OCI-LY7 (cell line): ENCODE results near the gene NHS. TPM values are rescaled to one million over a fixed set of nuclear protein-coding genes. Genes with fewer than 3 reads are reported as not detected.

ENCODE experiments used
- BruUV-seq: library from RNA; stranded (reverse); fragments of 400-500 nt; replicated peaks from 2 replicates; lab custom pipeline; 2021; lab: Mats Ljungman, UMichigan
- CTCF ChIA-PET: fragments of 300-600 bp; sonication (Branson Sonifier 250); formaldehyde crosslinking; loops from one replicate; lab custom pipeline; 2022; ENCODE audit warnings: antibody characterized with exemption; ENCODE audit not compliant: unreplicated experiment; lab: Charles Lee
- POLR2A ChIA-PET: fragments of 300-600 bp; sonication (Branson Sonifier 250); formaldehyde crosslinking; loops from one replicate; lab custom pipeline; 2022; ENCODE audit warnings: antibody characterized with exemption; lab: Charles Lee
- DNase-seq: peaks from one replicate; pipeline ENCODE4 v3.0.0-alpha.2; 2015; ENCODE audit warnings: low spot score
- H2AFZ ChIP-seq: fragments of 200-600 bp; sonication (generic), shearing (Covaris generic); 2 replicates; pipeline ENCODE4 v1.6.1; 2014; ENCODE audit warnings: mild to moderate bottlenecking, antibody characterized with exemption, low read length, moderate library complexity
- H3K27ac ChIP-seq: fragments of 200-600 bp; sonication (generic); 2 replicates; pipeline ENCODE4 v1.5.1; 2014; ENCODE audit warnings: mixed run types, low read depth, mild to moderate bottlenecking, moderate library complexity, low read length, inconsistent platforms; ENCODE audit not compliant: poor library complexity, severe bottlenecking
- H3K36me3 ChIP-seq: fragments of 200-600 bp; sonication (generic); 2 replicates; pipeline ENCODE4 v1.6.1; 2014; ENCODE audit warnings: mild to moderate bottlenecking, antibody characterized with exemption, low read length, moderate library complexity, mixed read lengths; ENCODE audit not compliant: insufficient read depth
- H3K4me1 ChIP-seq: fragments of 200-600 bp; sonication (generic); 2 replicates; pipeline ENCODE4 v1.5.1; 2014; ENCODE audit warnings: mild to moderate bottlenecking, low read length; ENCODE audit not compliant: insufficient read depth, poor library complexity, severe bottlenecking
- H3K4me2 ChIP-seq: fragments of 200-600 bp; sonication (generic); 2 replicates; pipeline ENCODE4 v1.6.1; 2014; ENCODE audit warnings: mild to moderate bottlenecking, low read length
- H3K4me3 ChIP-seq: fragments of 200-600 bp; sonication (generic); 2 replicates; pipeline ENCODE4 v1.5.1; 2014; ENCODE audit warnings: mild to moderate bottlenecking, low read depth, low read length; ENCODE audit not compliant: poor library complexity, severe bottlenecking
- H3K79me2 ChIP-seq: fragments of 200-600 bp; sonication (generic); 2 replicates; pipeline ENCODE4 v1.6.1; 2016; ENCODE audit warnings: low read depth, mild to moderate bottlenecking, low read length, moderate library complexity, mixed read lengths; ENCODE audit not compliant: insufficient read depth
- H3K9me2 ChIP-seq: fragments of 200-600 bp; sonication (generic); 2 replicates; pipeline ENCODE4 v1.6.1; 2016; ENCODE audit warnings: mild to moderate bottlenecking, low read length, mixed read lengths; ENCODE audit not compliant: insufficient read depth
- H3K9me3 ChIP-seq: fragments of 200-600 bp; sonication (generic); 2 replicates; pipeline ENCODE4 v1.6.1; 2014; ENCODE audit warnings: mild to moderate bottlenecking, mixed run types, low read length, mixed read lengths
- H4K20me1 ChIP-seq: fragments of 200-600 bp; sonication (generic); 2 replicates; pipeline ENCODE4 v1.6.1; 2014; ENCODE audit warnings: mild to moderate bottlenecking, antibody characterized with exemption, low read length, moderate library complexity, mixed read lengths; ENCODE audit not compliant: insufficient read depth
- EZH2phosphoT487 ChIP-seq: fragments of 200-600 bp; sonication (generic); IDR thresholded peaks from 2 replicates; pipeline ENCODE4 v1.6.1; 2018; ENCODE audit warnings: low read depth, borderline replicate concordance, mild to moderate bottlenecking, mixed run types, antibody characterized with exemption, low read length, moderate library complexity, mixed read lengths
- intact Hi-C: fragments of 100-400 bp; cut with micrococcal nuclease; formaldehyde crosslinking; loops from one replicate; pipeline ENCODE4 v1.10.0; 2022; ENCODE audit not compliant: unreplicated experiment
- total RNA-seq, 2 experiments: library from RNA; depleted of rRNA in 1 of 2; stranded (reverse); fragments of >200 nt in 1 of 2; shearing (Covaris generic) in 1 of 2; gene quantifications; 2 replicates each; pipeline ENCODE4 v1.2.3, GENCODE V29; 2014 to 2022
- TF ChIP-seq, protein P1 (sequence below): fragments of 200-600 bp; sonication (generic); conservative IDR thresholded peaks from 2 replicates; pipeline ENCODE4 v1.5.1; 2014; ENCODE audit warnings: mild to moderate bottlenecking, antibody characterized with exemption, low read length, moderate library complexity, mixed read lengths

NHS gene
- total RNA-seq, 2 experiments from 2014 or later: not detected

DNA sequence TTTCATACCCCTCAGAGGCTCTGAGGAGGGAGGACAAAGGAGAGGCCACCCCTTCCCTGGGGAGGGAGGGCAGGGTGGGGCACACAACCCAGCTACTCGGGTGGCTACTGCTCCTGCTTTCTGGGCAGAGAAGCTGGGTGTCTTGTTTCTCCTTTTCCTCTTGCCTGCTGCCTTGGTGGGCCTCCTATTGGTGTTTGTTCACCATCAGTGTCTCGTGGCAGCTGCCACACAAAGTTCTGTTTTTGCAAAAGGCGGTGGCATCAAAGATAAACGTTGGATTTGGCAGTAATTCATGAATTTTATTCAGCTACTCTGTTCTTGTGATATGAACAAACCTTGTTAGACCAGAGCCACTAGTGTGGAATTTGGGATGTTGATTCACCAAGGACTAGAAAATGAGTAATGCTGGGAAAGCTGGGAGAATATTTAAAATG, 209.3 kb downstream of the NHS start:
- no peak for TF ChIP-seq EZH2phosphoT487
- TF ChIP-seq, protein P1, sequence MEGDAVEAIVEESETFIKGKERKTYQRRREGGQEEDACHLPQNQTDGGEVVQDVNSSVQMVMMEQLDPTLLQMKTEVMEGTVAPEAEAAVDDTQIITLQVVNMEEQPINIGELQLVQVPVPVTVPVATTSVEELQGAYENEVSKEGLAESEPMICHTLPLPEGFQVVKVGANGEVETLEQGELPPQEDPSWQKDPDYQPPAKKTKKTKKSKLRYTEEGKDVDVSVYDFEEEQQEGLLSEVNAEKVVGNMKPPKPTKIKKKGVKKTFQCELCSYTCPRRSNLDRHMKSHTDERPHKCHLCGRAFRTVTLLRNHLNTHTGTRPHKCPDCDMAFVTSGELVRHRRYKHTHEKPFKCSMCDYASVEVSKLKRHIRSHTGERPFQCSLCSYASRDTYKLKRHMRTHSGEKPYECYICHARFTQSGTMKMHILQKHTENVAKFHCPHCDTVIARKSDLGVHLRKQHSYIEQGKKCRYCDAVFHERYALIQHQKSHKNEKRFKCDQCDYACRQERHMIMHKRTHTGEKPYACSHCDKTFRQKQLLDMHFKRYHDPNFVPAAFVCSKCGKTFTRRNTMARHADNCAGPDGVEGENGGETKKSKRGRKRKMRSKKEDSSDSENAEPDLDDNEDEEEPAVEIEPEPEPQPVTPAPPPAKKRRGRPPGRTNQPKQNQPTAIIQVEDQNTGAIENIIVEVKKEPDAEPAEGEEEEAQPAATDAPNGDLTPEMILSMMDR: no peak
- Histone ChIP-seq H3K79me2 (no peaks in the 10 kb centered on the region), H3K4me3 (no peak overlapping the region), H3K4me2 (no peak overlapping the region), H3K4me1 (no peaks in the 10 kb centered on the region), H4K20me1 (no peaks in the 10 kb centered on the region), H2AFZ (no peak overlapping the region), H3K36me3 (no peaks in the 10 kb centered on the region), H3K9me2 (no peaks in the 10 kb centered on the region), H3K27ac (no peak overlapping the region), H3K9me3 (no peaks in the 10 kb centered on the region)
- DNase-seq: no peak
- ChIA-PET CTCF (no interaction called here), POLR2A (no interaction called here)
- no TSS peak for BruUV-seq
- intact Hi-C loops: no loop called here

- H2AFZ ChIP-seq: no peak overlapping the region
- TF ChIP-seq EZH2phosphoT487: no peak
- TF ChIP-seq, protein P1: no peak
- intact Hi-C loops: no loop called here
- H3K4me3 ChIP-seq: no peak overlapping the region
- no TSS peak for BruUV-seq
- ChIA-PET POLR2A (no interaction called here), CTCF (no interaction called here)
- no peaks in the 10 kb centered on the region for H4K20me1 ChIP-seq
- H3K4me2 ChIP-seq: no peak overlapping the region
- H3K79me2 ChIP-seq: no peaks in the 10 kb centered on the region
- no peaks in the 10 kb centered on the region for H3K36me3 ChIP-seq
- H3K9me3 ChIP-seq: no peaks in the 10 kb centered on the region
- no peak for DNase-seq
- H3K9me2 ChIP-seq: no peaks in the 10 kb centered on the region
- no peak overlapping the region for H3K27ac ChIP-seq
- no peaks in the 10 kb centered on the region for H3K4me1 ChIP-seq
These were observed 210.0 kb downstream of the NHS start for GRCh38 chrX:17585006-17585405.

- Histone ChIP-seq H3K9me3 (no peaks in the 10 kb centered on the region), H3K27ac (no peak overlapping the region), H3K4me3 (no peak overlapping the region), H3K79me2 (no peaks in the 10 kb centered on the region), H3K4me1 (no peaks in the 10 kb centered on the region), H3K4me2 (no peak overlapping the region), H3K36me3 (no peaks in the 10 kb centered on the region), H2AFZ (no peak overlapping the region), H4K20me1 (no peaks in the 10 kb centered on the region), H3K9me2 (no peaks in the 10 kb centered on the region)
- no TSS peak for BruUV-seq
- POLR2A ChIA-PET: interaction anchor here (0.6 kb wide), 1 partner anchor 588 kb away, joined by 6 read pairs; no protein-coding TSS in a partner anchor
- intact Hi-C loops: no loop called here
- no peak for TF ChIP-seq EZH2phosphoT487
- TF ChIP-seq, protein P1: no peak
- CTCF ChIA-PET: no interaction called here
- DNase-seq: no peak
These were observed 212.4 kb downstream of the NHS start for GRCh38 chrX:17587366-17587765.
